Thyroid gland (tissue), 4 donors: ENCODE data around the gene KRT23. TPM values are rescaled to one million over a fixed set of nuclear protein-coding genes. Genes with fewer than 3 reads are reported as not detected.

ENCODE experiments used
- DNase-seq, 2 donors: peaks; one replicate each; pipeline ENCODE4 v3.0.0-alpha.2; 2019
- H3K27ac ChIP-seq, 3 donors: fragments of 200-600 bp; sonication (generic); 1 replicate in 2 of 3; 2 replicates in 1 of 3; pipeline ENCODE4 v1.5.1; 2016 to 2019; ENCODE audit warnings: mild to moderate bottlenecking in 1 of 3, moderate library complexity in 1 of 3
- H3K27me3 ChIP-seq: fragments of 200-600 bp; sonication (generic); one replicate; pipeline ENCODE4 v1.5.1; 2019
- H3K36me3 ChIP-seq, 2 donors: fragments of 200-600 bp; sonication (generic); one replicate each; pipeline ENCODE4 v1.5.1; 2016 to 2019
- H3K4me1 ChIP-seq, 2 donors: fragments of 200-600 bp; sonication (generic); one replicate each; pipeline ENCODE4 v1.5.1; 2017 to 2019
- H3K4me3 ChIP-seq, 3 donors: fragments of 200-600 bp; sonication (generic); replicated peaks in 1 of 3; 1 replicate in 2 of 3; 2 replicates in 1 of 3; pipeline ENCODE4 v1.5.1; 2016; ENCODE audit warnings: mild to moderate bottlenecking in 1 of 3
- H3K9me3 ChIP-seq: fragments of 200-600 bp; sonication (generic); one replicate; pipeline ENCODE4 v1.5.1; 2017
- CTCF ChIP-seq, 6 experiments: fragments of 200-600 bp in 3 of 6; fragments of 450-650 bp in 3 of 6; sonication (generic) in 3 of 6; IDR thresholded peaks; one replicate each; pipeline ENCODE4 v1.5.1; 2016 to 2019; ENCODE audit warnings: antibody characterized with exemption in 6 of 6, mild to moderate bottlenecking in 2 of 6, inconsistent platforms in 1 of 6, moderate library complexity in 1 of 6
- POLR2A ChIP-seq, 2 donors: fragments of 450-650 bp; IDR thresholded peaks; one replicate each; pipeline ENCODE4 v1.6.1; 2017; ENCODE audit warnings: antibody characterized with exemption in 2 of 2, mild to moderate bottlenecking in 2 of 2, moderate library complexity in 1 of 2
- WGBS, 2 donors: methylation state at CpG; one replicate each; pipeline ENCODE4 v1.1.5; 2017; 5-methylcytosine and 5-hydroxymethylcytosine counted together
- intact Hi-C: fragments of 100-400 bp; cut with DNase I; formaldehyde crosslinking; loops from one replicate; pipeline ENCODE4 v1.15.1; 2023
- total RNA-seq, 4 donors: library from RNA; depleted of rRNA; stranded (reverse); fragments of >200 nt; gene quantifications; one replicate each; pipeline ENCODE4 v1.2.3, GENCODE V29; 2016

Gene KRT23
- total RNA-seq, 4 donors from 2014 or later = 4.6 TPM; not detected in 3

DNA sequence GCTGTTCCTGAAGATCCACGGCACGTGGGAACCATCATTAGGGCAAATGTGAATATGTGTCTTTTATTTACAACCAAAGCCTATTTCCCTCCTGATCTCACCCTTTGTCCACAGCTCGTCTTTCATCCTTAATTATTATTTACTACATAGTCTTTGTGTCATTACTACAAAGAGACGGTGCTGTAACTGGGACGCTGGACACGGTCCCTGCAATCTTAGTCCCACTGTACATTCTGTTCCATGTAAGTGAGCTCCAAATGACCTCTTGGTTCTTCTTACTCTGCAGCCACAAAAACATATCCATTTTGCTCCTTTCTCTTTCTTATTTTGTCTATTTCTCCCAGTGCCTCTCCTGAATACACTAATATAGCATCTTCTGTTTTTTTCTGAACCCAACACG lies 12.7 kb upstream of the KRT23 start:
- H3K9me3 ChIP-seq = no peaks in the 10 kb centered on the region
- no peaks in the 10 kb centered on the region for H3K36me3 ChIP-seq
- 79 to 83% methylated on average over 7 of the region's 7 CpGs for WGBS, 2 donors
- H3K27ac ChIP-seq = no peak overlapping the region
- no peak for DNase-seq
- H3K4me3 ChIP-seq = no peak overlapping the region
- TF ChIP-seq CTCF (IDR thresholded peaks at IDR 0.05) (no peak), POLR2A (IDR thresholded peaks at IDR 0.05) (no peak)
- H3K27me3 ChIP-seq = no peaks in the 10 kb centered on the region
- intact Hi-C loops = no loop called here
- H3K4me1 ChIP-seq = no peaks in the 10 kb centered on the region

DNA sequence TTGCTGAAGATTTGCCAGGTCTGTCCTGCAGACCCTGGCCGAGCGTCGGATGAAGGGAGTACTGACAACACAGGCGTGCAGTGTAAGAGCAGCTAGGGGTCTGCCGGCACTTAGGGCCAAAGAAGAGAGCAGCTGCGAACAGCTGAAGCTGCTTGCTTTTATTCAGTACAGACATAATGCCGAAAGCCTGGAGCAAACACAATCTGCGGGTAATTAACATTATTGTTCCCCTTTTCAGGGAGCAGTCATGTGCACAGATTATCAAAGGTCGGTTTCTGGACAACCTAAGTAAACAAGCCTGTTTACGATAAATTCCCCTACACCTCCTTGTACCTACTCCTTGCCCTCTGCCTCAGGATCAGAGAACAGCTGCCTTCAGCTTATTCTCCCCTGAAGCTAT lies 12.0 kb upstream of the KRT23 start:
- 22 to 26% methylated on average over 10 of the region's 10 CpGs for WGBS, 2 donors
- Histone ChIP-seq H3K4me3 (no peak overlapping the region), H3K27ac (no peak overlapping the region), H3K36me3 (no peaks in the 10 kb centered on the region), H3K9me3 (no peaks in the 10 kb centered on the region), H3K4me1 (no peaks in the 10 kb centered on the region), H3K27me3 (no peaks in the 10 kb centered on the region)
- no peak for TF ChIP-seq CTCF (IDR thresholded peaks at IDR 0.05)
- no peak for TF ChIP-seq POLR2A (IDR thresholded peaks at IDR 0.05)
- intact Hi-C loops = no loop called here
- no peak for DNase-seq

DNA sequence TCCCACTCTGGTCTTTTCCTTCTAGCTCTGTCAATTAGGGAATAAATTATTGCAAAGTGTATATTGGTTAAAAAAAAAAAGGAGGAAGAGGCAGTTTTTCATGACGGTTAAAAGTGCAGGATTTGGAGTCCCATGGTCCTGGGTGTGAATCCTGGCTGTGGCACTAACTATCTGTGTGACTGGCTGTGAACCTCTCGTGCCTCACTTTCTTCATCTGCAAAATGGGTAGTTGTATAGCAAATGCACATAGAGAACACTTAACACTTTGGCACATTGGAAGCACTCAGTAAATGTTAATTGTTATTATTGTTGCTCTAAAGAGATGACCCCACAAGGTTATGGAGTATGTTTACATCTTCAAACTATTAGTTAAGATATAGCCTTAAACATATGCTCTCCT lies 10.5 kb upstream of the KRT23 start:
- Histone ChIP-seq H3K9me3 (no peaks in the 10 kb centered on the region), H3K4me1 (no peaks in the 10 kb centered on the region), H3K27ac (no peak overlapping the region), H3K36me3 (no peaks in the 10 kb centered on the region), H3K4me3 (no peak overlapping the region), H3K27me3 (no peaks in the 10 kb centered on the region)
- WGBS, 2 donors = 85 to 89% methylated on average over 2 of the region's 2 CpGs
- DNase-seq = no peak
- intact Hi-C loops = no loop called here
- no peak for TF ChIP-seq POLR2A (IDR thresholded peaks at IDR 0.05)

DNA sequence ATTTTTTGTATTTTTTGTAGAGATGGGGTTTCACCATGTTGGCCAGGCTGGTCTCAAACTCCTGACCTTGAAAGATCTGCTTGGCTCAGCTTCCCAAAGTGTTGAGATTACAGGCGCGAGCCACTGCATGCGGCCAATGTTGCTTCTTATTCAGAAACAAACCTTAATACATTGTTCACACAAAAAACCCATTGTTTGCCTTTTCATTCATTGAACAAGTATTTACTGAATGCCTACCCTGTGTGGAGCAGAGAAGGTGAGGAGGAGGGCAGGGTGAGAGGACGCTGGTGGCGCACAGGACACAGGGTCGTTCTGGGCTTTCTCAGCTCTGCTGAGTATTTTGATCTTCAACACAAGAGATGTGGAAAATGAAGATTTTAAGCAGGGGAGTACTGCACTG lies 8.0 kb upstream of the KRT23 start:
- H3K36me3 ChIP-seq = no peaks in the 10 kb centered on the region
- H3K27ac ChIP-seq = no peak overlapping the region
- WGBS, 2 donors = 80 to 82% methylated on average over 6 of the region's 6 CpGs
- no peak for TF ChIP-seq POLR2A (IDR thresholded peaks at IDR 0.05)
- TF ChIP-seq CTCF (IDR thresholded peaks at IDR 0.05) = no peak
- intact Hi-C loops = no loop called here
- H3K4me3 ChIP-seq = no peak overlapping the region
- H3K9me3 ChIP-seq = no peaks in the 10 kb centered on the region
- no peaks in the 10 kb centered on the region for H3K27me3 ChIP-seq
- no peaks in the 10 kb centered on the region for H3K4me1 ChIP-seq
- DNase-seq = no peak

- Histone ChIP-seq H3K27me3 (no peaks in the 10 kb centered on the region), H3K9me3 (no peaks in the 10 kb centered on the region), H3K36me3 (no peaks in the 10 kb centered on the region), H3K4me3 (no peak overlapping the region), H3K4me1 (no peaks in the 10 kb centered on the region), H3K27ac (no peak overlapping the region)
- intact Hi-C loops = no loop called here
- WGBS, 2 donors = 20 to 25% methylated on average over 1 of the region's 1 CpG
- TF ChIP-seq CTCF (IDR thresholded peaks at IDR 0.05) = no peak
- no peak for TF ChIP-seq POLR2A (IDR thresholded peaks at IDR 0.05)
- no peak for DNase-seq
These were observed 7.1 kb upstream of the KRT23 start for GRCh38 chr17:40944531-40944930.

DNA sequence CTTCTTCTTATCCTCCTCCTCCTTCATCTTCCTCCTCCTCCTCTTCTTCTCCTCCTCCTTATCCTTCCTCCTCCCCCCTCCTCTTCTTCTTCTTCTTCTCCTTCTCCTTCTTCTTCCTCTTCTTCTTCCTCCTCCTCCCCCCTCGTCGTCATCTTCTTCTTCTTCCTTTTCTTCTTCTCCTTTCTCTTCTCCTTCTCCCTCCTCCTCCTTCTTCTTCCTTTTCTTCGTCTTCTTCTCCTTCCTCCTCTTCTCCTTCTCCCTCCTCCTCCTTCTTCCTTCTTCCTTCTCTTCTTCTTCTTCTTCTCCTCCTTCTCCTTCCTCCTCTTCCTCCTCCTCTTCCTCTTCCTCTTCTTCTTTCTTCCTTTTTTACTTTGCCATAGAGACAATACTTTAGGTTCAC lies 5.1 kb upstream of the KRT23 start:
- Histone ChIP-seq H3K27me3 (no peaks in the 10 kb centered on the region), H3K36me3 (no peaks in the 10 kb centered on the region), H3K4me3 (no peak overlapping the region), H3K4me1 (no peaks in the 10 kb centered on the region), H3K27ac (no peak overlapping the region), H3K9me3 (no peaks in the 10 kb centered on the region)
- TF ChIP-seq POLR2A (IDR thresholded peaks at IDR 0.05) (no peak), CTCF (IDR thresholded peaks at IDR 0.05) (no peak)
- 83 to 87% methylated on average over 3 of the region's 3 CpGs for WGBS, 2 donors
- DNase-seq = no peak
- intact Hi-C loops = no loop called here
